HCT116 (cell line): Measurements from ENCODE around the gene IL1RAP. TPM values are rescaled to one million over a fixed set of nuclear protein-coding genes. Genes with fewer than 3 reads are reported as not detected.

Experiments used
- ATAC-seq: fragments of 200-7000 bp; cut with Tn5 transposase; 2 replicates; pipeline ENCODE4 v1.9.1; 2020; ENCODE audit warnings: mild to moderate bottlenecking, moderate library complexity
- BruUV-seq: library from RNA; stranded (reverse); fragments of 400-500 nt; replicated peaks from 2 replicates; lab custom pipeline; 2021; lab: Mats Ljungman, UMichigan
- CTCF ChIA-PET: fragments of 300-600 bp; sonication (Branson Sonifier 250); formaldehyde crosslinking; loops from one replicate; lab custom pipeline; 2021; ENCODE audit warnings: antibody characterized with exemption; lab: Charles Lee
- POLR2A ChIA-PET: fragments of 300-600, 350-600 bp; sonication (Branson Sonifier 250); formaldehyde crosslinking; loops from one replicate; lab custom pipeline; 2021; ENCODE audit warnings: antibody characterized with exemption; lab: Charles Lee
- RAD21 ChIA-PET, 2 experiments: fragments of 300-600 bp; sonication (Branson Sonifier 250); formaldehyde crosslinking; loops; one replicate each; lab custom pipeline; 2023; ENCODE audit warnings: low total read pairs in 2 of 2; ENCODE audit not compliant: uncharacterized antibody in 2 of 2, unreplicated experiment in 2 of 2, low non-redundant PET in 1 of 2; lab: Charles Lee
- DNase-seq: peaks from one replicate; pipeline ENCODE4 v3.0.0-alpha.2; 2010; ENCODE audit warnings: low read depth, low spot score
- H2AFZ ChIP-seq: fragments of 200-600 bp; shearing (Covaris generic), sonication (generic); 2 replicates; pipeline ENCODE4 v1.6.1; 2017; ENCODE audit warnings: low read depth, mixed run types, mixed read lengths, antibody characterized with exemption, low read length; ENCODE audit not compliant: poor library complexity, severe bottlenecking
- H3K27ac ChIP-seq: 2 replicates; pipeline ENCODE4 v1.5.1; 2012; ENCODE audit warnings: low read depth, low read length
- H3K27me3 ChIP-seq: fragments of 200-600 bp; sonication (generic); 2 replicates; pipeline ENCODE4 v1.6.1; 2016; ENCODE audit warnings: mixed run types, low read length, mixed read lengths; ENCODE audit not compliant: insufficient read depth
- H3K36me3 ChIP-seq, 2 experiments: fragments of 200-500 bp in 1 of 2; fragments of 200-600 bp in 1 of 2; sonication (Bioruptor generic) in 1 of 2; sonication (generic) in 1 of 2; 2 replicates each; pipeline versions ENCODE4 v1.5.1 to v1.6.1; 2014 to 2016; ENCODE audit warnings: low read length in 2 of 2, inconsistent platforms in 1 of 2, mixed read lengths in 1 of 2, mixed run types in 1 of 2; ENCODE audit not compliant: insufficient read depth in 2 of 2, control insufficient read depth in 1 of 2
- H3K4me1 ChIP-seq, 2 experiments: fragments of 200-600 bp in 1 of 2; sonication (generic) in 1 of 2; 2 replicates each; pipeline versions ENCODE4 v1.5.1 to v1.6.1; 2012 to 2017; ENCODE audit warnings: low read length in 2 of 2, inconsistent platforms in 1 of 2, mild to moderate bottlenecking in 1 of 2, mixed read lengths in 1 of 2, mixed run types in 1 of 2, moderate library complexity in 1 of 2; ENCODE audit not compliant: insufficient read depth in 2 of 2, control insufficient read depth in 1 of 2
- H3K4me2 ChIP-seq: fragments of 200-600 bp; sonication (generic); 2 replicates; pipeline ENCODE4 v1.6.1; 2017; ENCODE audit warnings: mixed run types, low read length, mixed read lengths
- H3K4me3 ChIP-seq, 2 experiments: fragments of 200-600 bp in 1 of 2; sonication (generic) in 1 of 2; replicated peaks in 1 of 2; 2 replicates each; pipeline ENCODE4 v1.5.1; 2011 to 2016; ENCODE audit warnings: low read length in 2 of 2, control low read depth in 1 of 2, low read depth in 1 of 2, mild to moderate bottlenecking in 1 of 2, mixed read lengths in 1 of 2, mixed run types in 1 of 2
- H3K79me2 ChIP-seq: fragments of 200-600 bp; sonication (generic); 2 replicates; pipeline ENCODE4 v1.6.1; 2017; ENCODE audit warnings: mild to moderate bottlenecking, mixed run types, low read length, moderate library complexity, mixed read lengths; ENCODE audit not compliant: insufficient read depth
- H3K9ac ChIP-seq: fragments of 200-600 bp; sonication (generic); 2 replicates; pipeline ENCODE4 v1.6.1; 2016; ENCODE audit warnings: low read length, mixed read lengths
- H3K9me2 ChIP-seq: fragments of 200-600 bp; sonication (generic), shearing (Covaris generic); 2 replicates; pipeline ENCODE4 v1.6.1; 2017; ENCODE audit warnings: mixed run types, mild to moderate bottlenecking, moderate library complexity; ENCODE audit not compliant: insufficient read depth
- H3K9me3 ChIP-seq, 2 experiments: fragments of 200-500 bp in 1 of 2; fragments of 200-600 bp in 1 of 2; sonication (Bioruptor generic) in 1 of 2; sonication (generic) in 1 of 2; 2 replicates each; pipeline ENCODE4 v1.6.1; 2014 to 2017; ENCODE audit warnings: low read length in 2 of 2, mixed read lengths in 2 of 2, inconsistent platforms in 1 of 2, low read depth in 1 of 2, mild to moderate bottlenecking in 1 of 2, mixed run types in 1 of 2, moderate library complexity in 1 of 2; ENCODE audit not compliant: control insufficient read depth in 1 of 2, insufficient read depth in 1 of 2
- H4K20me1 ChIP-seq: fragments of 200-600 bp; sonication (generic), shearing (Covaris generic); 2 replicates; pipeline ENCODE4 v1.6.1; 2017; ENCODE audit warnings: mixed run types, mild to moderate bottlenecking, moderate library complexity; ENCODE audit not compliant: insufficient read depth
- ATF3 ChIP-seq: IDR thresholded peaks from 2 replicates; pipeline ENCODE4 v1.6.1; 2012
- CTCF ChIP-seq, 3 experiments: fragments of 200-600 bp in 1 of 3; sonication (generic) in 1 of 3; IDR thresholded peaks in 2 of 3; conservative IDR thresholded peaks in 1 of 3; 2 replicates each; pipeline ENCODE4 v1.5.1; 2012 to 2017; ENCODE audit warnings: low read depth in 2 of 3, low read length in 2 of 3, antibody characterized with exemption in 1 of 3, borderline replicate concordance in 1 of 3, control low read depth in 1 of 3, mild to moderate bottlenecking in 1 of 3, mixed read lengths in 1 of 3, mixed run types in 1 of 3, moderate library complexity in 1 of 3; ENCODE audit not compliant: insufficient read depth in 1 of 3
- EGR1 ChIP-seq: IDR thresholded peaks from 2 replicates; pipeline ENCODE4 v1.6.1; 2012; ENCODE audit warnings: low read depth
- MAX ChIP-seq: IDR thresholded peaks from 2 replicates; pipeline ENCODE4 v1.6.1; 2012
- ZBTB33 ChIP-seq: IDR thresholded peaks from 2 replicates; pipeline ENCODE4 v1.6.1; 2011; ENCODE audit warnings: mild to moderate bottlenecking, low read length, moderate library complexity; ENCODE audit not compliant: insufficient replicate concordance; ENCODE audit errors: extremely low read depth
- ZFX ChIP-seq: fragments of 450-650 bp; IDR thresholded peaks from 2 replicates; pipeline ENCODE4 v1.6.1; 2017
- intact Hi-C: fragments of 100-400 bp; cut with micrococcal nuclease; formaldehyde crosslinking; loops from 2 replicates; pipeline ENCODE4 v1.10.0; 2022
- total RNA-seq: library from RNA; stranded (reverse); gene quantifications from one replicate; pipeline ENCODE4 v1.2.1, GENCODE V29; 2021; ENCODE audit not compliant: unreplicated experiment

The IL1RAP gene
- total RNA-seq, 1 experiment from 2014 or later = 5.8 TPM

GRCh38 chr3:190596349-190597285 lies 82.7 kb downstream of the IL1RAP start:
- Histone ChIP-seq H3K9me3 (no peaks in the 10 kb centered on the region), H3K27ac (no peak overlapping the region), H3K4me3 (no peak overlapping the region), H3K79me2 (no peaks in the 10 kb centered on the region), H3K4me2 (no peak overlapping the region), H3K9me2 (no peaks in the 10 kb centered on the region), H3K36me3 (no peaks in the 10 kb centered on the region), H2AFZ (no peak overlapping the region), H3K9ac (no peak overlapping the region), H3K4me1 (no peaks in the 10 kb centered on the region), H3K27me3 (no peaks in the 10 kb centered on the region), H4K20me1 (no peaks in the 10 kb centered on the region)
- ChIA-PET RAD21 (no interaction called here), POLR2A (no interaction called here), CTCF (no interaction called here)
- ATAC-seq (no peak), DNase-seq (no peak)
- no peak for TF ChIP-seq MAX
- no peak for TF ChIP-seq ATF3
- no peak for TF ChIP-seq ZFX
- no peak for TF ChIP-seq EGR1
- TF ChIP-seq CTCF (IDR thresholded peaks at IDR 0.05 in 2 of 3, conservative IDR thresholded peaks at IDR 0.05 in 1 of 3; ENCODE audit: borderline replicate concordance in 1 of 3, insufficient read depth in 1 of 3, low read depth in 2 of 3, low read length in 2 of 3) = no peak
- TF ChIP-seq ZBTB33 = no peak
- BruUV-seq = no TSS peak
- intact Hi-C loops = no loop called here
